ENCODE data around the gene COL4A6.

- TF ChIP-seq CTCF (IDR thresholded peaks at IDR 0.05; ENCODE audit: poor library complexity) (peak; percentile 55), EZH2 (IDR thresholded peaks at IDR 0.05; ENCODE audit: borderline replicate concordance) (no peak)
Observed at GRCh38 chrX:108199691-108200090, 238.5 kb downstream of the COL4A6 start.

Measured in hepatocyte (in vitro differentiated cells).